HG03378 (cell line): Measurements from ENCODE around the gene FAM98C.
"Not testable (repeated sequence)": the region's sequence is repeated elsewhere in the genome, so short reads cannot be mapped to it uniquely, and the experiment has no call there.

ENCODE experiments used
- ATAC-seq: cut with Tn5 transposase; IDR thresholded peaks from one replicate; pipeline ENCODE4 v1.9.1; 2021; ENCODE audit warnings: mild to moderate bottlenecking, moderate library complexity; ENCODE audit not compliant: unreplicated experiment

FAM98C gene

DNA sequence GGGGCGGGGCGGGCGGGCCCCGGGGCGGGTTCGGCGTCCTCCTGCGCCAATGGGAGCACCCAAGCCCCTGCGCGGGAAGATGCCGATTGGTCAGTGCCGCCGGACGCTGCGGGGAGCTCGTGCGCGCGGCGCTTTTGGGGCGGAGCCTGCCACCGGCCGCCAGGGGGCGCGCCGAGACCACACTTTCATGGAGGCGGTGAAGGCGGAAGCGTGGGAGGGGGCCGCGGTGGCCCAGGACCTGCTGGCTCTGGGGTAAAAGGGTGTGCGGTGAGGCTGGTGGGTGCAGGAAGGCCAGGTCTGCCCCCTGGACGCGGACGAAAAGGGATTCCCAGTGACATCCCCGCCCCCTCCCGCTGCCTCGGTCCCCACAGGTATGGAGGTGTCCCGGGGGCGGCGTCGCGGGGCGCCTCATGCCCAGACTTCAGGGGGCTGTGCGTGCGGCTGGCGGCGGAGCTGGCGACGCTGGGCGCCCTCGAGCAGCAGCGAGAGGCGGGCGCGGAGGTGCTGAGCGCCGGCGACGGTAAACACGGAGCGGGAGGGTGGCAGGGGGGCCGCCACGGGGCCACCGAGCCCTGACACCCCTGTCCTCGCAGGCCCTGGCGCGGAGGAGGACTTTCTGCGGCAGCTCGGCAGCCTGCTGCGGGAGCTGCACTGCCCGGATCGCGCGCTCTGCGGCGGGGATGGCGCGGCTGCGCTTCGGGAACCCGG lies at the start of gene FAM98C:
Gene FAM98C, plus strand, starts transcription at position 127 of the 708 bp plus-strand sequence. Its CDS starts 61 bp downstream, at position 188.
- ATAC-seq, result peak; percentile 89

DNA sequence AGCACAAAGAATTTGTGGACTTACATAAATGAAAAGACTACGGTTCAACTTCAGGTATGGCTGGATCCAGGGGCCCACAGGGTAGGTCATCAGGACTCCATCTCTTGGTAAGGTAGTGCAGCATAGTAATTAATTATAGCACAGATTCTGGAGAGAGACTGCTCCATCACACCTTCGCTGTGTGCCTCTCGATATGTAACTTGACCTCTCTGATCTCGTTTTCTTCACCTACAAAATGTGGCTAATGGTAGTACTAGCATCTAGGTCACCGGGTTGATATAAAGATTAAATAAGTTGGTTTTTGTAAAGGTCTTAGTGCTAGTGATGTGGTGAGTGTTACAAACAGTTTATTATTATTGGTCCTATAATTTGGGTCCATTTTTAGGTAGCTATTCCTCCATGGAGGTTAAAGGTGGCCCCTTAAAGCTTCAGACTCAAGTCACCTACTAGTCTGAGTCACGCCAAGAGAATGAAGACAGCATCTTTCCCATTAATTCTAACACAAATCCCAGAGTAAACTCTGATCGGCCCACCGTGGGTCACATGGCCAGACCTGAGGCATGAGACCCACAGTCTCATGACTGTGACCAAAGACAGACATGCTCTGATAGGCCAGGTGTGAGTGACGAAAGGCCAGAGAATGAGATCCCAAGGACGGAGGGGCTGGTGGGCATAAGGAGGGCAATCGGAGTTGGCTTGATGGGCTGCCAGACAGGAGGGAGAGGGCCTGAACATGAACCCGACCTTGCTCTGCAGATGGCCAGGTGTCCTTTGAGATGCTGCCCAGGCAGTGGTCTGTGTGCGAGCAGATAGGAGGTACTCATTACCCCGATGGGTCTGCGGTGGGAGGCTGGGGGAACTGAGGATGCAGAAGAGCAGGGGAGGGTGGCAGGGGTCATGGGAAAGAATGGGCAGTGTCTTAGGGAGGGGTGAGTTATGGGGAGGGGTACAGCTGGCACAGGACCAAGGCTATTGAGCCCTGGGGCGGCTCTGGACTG lies 46.9 kb upstream of the FAM98C start:
- ATAC-seq, result no peak

DNA sequence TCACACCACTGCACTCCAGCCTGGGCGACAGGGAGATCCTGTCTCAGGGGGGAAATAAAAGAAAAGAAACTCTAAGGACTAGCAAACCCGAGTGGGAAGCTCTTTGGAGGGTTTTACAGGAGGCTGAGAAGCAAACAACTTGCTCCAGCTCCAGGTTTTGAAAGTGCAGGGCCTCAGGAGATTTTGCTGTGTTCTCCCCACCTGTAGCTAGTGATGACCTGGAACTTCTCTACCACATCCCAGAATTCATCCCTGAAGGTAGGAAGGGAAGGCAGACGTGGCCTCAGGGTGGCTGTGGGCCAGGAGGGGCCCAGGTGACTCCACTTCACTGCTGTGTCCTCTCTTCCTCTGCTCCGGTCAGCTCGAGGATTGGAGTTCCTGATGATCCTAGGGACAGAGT lies 44.8 kb upstream of the FAM98C start:
- ATAC-seq, result no peak

DNA sequence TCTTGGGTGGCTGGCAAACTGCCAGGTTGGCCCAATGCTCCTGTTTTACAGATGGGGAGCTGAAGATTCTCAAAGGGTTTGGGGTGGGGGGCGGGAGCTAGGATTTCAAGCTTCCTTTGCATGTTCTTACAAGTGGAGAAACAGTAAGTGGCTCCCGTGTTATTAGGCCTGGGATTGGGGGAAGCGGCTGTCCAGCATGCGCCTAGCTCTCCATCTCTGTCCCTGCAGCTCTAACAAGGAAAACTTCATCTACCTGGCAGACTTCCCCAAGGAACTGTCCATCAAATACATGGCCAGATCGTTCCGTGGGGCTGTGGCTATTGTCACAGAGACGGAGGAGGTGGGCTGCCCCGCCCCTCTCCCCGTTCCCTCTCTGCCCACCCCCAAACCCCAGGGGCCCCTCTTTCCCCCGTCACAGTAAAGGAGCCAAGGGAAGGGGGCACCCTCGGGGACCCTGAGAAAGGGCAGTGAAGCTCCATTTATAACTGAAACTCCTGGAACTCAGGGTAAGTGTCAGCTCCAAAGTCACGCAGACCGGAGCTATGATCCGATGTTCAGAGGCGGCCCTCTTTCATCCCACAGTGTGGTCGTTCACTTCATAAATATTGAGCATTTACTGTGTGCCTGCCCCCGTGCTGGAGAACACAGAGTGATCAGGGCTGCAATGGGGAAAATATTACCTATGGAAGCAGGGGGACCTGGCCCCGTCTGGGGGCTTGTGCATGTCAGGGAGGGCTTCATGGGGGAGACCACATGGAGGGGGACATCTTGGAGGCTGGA lies 43.5 kb upstream of the FAM98C start:
- ATAC-seq, result no peak

DNA sequence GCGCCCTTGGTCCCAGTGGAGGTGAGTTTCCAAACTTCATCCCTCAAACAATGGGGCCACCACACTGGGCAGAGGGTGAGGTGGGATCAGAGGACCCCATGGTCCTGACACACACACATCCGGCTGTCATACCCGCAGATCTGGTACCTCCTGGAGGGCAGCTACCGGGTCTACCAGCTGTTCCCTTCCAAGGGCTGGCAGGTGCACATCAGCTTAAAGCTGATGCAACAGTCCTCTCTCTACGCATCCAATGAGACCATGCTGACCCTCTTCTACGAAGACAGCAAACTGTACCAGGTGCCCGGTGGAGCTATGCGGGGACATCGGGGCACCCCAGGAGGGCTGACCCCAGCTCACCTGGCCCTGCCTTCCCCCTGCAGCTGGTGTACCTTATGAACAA lies 42.5 kb upstream of the FAM98C start:
- ATAC-seq, result no peak

DNA sequence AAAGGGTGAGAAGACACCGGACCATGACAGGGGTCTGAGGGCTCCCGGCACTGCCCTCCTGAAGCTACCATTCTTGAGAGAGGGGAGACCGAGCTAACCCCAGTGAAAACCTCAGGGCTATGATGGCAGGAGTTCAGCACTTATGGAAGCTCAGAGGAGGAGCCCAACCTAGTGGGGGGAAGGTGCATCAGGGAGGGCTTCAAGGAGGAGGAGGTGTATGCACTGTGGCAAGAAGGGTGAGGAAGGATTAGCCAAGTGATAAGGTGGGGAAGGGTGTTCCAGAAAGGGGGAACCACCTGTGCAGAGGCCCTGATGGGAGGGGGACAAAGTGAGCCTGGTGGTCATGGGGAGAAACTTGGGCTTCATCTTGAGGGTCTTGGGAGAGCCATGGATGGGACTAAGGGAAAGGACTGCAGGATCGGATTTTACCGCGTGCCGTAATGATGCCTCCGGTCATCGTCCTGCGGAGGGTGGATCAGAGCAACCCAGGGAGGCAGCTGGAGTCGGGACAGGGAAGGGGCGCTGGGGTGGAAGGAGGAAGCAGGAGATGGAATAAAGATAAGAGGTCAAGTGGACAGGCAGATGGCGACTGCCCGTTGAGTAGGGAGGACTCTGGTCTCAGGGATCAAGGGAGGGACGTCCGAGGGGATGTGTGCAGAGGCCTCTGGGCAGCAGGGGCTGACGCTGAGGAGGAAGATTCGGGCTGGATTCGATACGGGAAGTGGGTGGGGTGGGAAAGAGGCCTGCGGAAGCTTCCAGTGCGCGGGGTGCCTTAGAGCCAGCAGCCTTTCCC lies 41.9 kb upstream of the FAM98C start:
- no peak for ATAC-seq

DNA sequence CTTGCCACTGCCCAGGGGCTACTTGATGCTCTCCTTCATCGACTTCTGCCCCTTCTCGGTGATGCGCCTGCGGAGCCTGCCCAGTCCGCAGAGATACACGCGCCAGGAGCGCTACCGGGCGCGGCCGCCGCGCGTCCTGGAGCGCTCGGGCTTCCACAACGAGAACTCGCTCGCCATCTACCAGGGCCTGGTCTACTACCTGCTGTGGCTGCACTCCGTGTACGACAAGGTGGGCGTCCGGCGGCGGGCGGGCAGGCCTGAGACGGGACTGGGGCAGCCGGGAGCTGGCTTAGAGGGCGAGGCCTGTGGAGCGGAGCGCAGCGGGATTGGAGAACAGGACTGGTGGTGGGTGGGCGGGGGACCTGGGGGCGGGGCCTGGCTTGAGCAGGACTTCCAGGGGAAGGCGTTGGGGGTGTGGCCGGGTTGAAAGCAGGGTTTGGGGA lies 41.2 kb upstream of the FAM98C start:
- no peak for ATAC-seq

DNA sequence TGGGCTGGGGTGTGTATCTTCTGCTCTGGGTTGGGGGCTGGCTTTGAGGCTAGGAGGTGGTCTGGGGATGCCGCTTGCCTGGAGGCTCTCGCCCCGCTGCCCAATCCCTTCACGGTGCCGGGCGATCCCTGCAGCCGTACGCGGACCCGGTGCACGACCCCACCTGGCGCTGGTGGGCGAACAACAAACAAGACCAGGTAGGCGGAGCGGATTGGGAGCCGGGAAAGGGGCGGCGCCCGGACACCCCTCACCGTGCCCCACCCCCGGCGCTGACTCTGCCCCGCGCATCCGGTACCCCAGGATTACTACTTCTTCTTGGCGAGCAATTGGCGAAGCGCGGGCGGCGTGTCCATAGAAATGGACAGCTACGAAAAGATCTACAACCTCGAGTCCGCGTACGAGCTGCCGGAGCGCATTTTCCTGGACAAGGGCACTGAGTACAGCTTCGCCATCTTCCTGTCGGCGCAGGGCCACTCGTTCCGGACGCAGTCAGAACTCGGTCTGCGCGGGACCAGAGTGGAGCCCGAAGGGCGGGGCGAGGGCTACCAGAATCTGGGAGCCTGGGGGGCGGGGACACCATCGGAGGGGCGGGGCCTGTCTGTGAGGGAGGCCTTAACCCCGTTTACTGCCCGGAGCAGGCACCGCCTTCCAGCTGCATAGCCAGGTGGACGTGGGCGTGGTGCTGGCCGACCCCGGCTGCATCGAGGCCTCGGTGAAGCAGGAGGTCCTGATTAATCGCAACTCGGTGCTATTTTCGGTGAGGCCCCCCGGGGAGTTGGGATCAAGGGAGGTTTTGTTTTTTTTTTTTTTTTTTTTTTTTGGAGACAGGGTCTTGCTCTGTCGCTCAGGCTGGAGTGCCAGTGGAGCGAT lies 40.6 kb upstream of the FAM98C start:
- ATAC-seq, result no peak

DNA sequence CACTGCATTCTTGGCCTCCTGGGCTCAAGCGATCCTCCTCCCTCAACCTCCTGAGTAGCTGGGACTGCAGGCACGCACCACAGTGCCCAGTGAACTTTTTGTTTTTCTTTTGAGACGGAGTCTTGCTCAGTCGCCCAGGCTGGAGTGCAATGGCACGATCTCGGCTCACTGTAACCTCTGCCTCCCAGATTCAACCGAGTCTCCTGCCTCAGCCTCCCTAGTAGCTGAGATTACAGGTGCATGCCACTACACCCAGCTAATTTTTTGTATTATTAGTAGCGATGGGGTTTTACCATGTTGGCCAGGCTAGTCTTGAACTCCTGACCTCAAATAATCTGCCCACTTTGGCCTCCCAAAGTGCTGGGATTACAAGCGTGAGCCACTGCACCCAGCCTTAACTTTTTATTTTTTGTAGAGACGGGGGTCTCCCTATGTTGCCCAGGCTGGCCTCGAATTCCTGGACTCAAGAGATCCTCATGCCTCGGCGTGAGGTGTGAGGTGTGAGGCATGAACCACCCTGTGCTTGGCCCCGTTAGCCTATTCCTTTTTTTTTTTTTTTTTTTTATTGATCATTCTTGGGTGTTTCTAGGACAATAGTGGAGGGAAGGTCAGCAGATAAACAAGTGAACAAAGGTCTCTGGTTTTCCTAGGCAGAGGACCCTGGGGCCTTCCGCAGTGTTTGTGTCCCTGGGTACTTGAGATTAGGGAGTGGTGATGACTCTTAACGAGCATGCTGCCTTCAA lies 39.8 kb upstream of the FAM98C start:
- ATAC-seq, result not testable (repeated sequence)

DNA sequence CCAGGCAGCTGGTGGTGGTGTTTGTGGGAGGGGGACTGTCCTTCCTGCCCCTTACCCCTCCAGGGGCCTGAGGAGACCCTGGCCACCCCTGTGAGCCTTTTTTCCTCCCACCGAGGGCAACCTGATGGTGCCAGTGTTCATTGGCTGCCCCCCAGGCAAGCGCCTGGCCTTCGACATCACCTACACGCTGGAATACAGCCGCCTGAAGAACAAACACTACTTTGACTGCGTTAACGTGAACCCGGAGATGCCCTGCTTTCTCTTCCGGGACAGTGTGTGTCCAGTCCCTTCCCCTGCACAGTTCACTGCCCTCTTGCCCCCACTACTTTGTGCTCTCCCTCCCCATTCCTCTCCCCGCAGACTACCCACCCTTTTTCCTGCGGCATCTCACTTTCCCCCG lies 35.9 kb upstream of the FAM98C start:
- ATAC-seq, result no peak

DNA sequence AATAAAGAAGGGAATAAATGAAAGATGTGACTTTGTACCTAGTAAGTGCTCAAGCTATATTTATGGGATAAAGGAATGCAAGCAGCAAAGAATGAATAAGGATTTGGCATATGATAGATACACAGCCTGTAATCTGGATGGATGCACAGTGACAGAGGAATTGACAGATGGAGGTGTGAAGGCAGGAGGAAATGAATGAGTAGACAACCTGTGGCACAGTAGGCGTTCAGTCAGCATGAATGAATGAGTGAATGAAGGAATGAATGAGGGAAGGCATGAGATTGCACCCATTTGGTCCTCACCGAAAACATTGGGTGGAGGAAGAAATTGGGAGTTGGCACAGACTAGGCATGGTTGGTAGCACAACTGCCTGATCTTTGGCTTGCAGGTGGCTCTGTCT lies 33.3 kb upstream of the FAM98C start:
- ATAC-seq, result no peak

DNA sequence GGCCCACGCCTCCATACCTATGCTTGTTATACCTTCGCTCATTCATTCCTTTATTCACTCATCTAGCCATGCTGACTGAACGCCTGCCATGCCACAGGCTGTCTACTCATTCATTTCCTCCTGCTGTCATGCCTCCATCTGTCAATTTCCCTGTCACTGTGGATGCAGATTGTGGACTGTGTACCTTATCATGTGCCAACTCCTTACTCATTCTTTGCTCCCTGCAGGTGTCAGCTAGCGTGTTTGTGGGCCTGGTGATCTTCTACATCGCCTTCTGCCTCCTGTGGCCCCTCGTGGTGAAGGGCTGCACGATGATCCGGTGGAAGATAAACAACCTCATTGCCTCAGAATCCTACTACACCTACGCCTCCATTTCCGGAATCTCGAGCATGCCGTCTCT lies 32.6 kb upstream of the FAM98C start:
- ATAC-seq, result no peak

DNA sequence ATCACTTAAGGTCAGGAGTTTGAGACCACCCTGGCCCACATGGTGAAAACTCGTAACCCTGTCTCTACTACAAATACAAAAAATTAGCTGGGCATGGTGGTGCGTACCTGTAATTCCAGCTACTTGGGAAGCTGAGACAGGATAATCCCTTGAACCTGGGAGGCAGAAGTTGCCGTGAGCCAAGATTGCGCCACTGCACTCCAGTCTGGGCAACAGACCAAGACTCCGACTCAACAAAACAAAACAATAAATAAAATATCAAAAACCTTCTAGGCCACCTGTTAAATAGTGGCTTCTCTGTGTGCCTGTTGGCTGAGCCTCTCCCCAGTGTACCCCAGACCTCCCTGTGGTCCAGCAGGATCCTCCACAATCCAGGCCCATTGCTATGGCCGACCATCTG lies 31.8 kb upstream of the FAM98C start:
- no peak for ATAC-seq

DNA sequence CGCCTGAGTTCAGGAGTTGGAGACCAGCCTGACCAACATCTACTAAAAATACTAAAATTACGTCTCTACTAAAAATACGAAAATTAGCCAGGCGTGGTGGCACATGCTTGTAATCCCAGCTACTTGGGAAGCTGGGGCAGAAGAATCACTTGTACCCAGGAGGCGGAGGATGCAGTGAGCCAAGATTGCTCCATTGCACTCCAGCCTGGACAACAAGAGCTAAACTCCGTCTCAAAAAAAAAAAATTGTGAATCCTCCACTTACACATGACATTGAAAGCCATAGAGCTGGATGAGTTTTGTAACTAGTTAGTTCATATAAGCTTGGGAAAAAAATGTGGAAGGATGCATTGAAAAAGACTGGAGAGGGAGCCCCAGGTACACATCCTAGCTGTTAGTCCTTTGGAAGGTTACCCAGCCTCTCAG lies 29.0 kb upstream of the FAM98C start:
- ATAC-seq, result no peak

DNA sequence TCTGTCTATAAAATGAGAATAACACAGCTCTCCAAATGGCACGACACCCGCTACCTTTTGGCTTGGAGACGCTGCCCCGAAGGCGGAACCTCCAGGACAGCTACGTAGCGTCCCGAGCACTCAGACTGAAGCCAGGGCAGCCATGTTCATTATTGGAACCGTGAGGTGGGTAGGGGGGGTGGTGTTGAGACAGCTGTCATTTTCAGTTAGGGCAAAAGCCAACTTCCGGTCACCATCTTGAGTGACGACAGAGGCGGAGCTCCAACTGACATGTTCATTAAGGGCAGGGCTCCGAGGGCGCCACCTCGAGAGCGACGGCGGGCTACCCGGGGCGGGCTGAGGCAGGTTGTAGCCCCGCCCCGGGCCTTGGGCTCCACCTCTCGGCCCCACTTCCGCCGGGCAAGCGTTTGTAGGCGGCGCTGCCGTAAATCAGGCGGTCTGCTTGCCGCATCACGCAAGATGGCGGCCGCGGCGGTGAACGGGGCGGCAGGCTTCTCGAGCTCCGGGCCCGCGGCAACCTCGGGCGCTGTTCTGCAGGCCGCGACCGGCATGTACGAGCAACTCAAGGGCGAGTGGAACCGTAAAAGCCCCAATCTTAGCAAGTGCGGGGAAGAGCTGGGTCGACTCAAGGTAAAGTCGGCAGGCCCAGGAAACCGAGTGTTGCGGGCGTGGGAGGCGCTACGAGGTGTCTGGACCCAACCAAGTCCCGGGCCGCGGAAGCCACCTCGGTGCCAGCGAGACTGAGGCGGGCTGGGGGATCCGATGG lies 28.4 kb upstream of the FAM98C start, which contains the start of gene PSMD8:
Gene PSMD8, plus strand, starts transcription at position 240 of the 766 bp plus-strand sequence. Its CDS starts 31 bp downstream, at position 271.
- ATAC-seq, result peak; percentile 83

DNA sequence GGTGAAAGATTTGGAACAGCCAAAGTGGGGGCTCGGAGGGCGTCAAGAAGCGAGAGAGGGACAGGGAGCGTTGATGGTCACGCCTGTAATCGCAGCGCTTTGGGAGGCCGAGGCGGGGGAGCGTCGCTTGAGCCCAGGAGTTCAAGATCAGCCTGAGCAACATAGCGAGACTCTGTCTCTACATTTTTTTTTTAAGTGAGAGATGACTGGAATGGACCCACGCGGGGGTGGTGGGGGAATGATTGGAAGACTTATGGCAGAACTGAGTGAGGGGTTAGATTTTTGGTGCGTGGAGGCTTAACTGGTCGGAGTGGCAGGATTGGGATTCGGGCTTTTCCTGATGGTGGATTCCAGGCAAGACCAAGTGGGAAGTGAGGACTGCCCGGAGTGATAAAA lies 27.8 kb upstream of the FAM98C start:
- ATAC-seq, result no peak

DNA sequence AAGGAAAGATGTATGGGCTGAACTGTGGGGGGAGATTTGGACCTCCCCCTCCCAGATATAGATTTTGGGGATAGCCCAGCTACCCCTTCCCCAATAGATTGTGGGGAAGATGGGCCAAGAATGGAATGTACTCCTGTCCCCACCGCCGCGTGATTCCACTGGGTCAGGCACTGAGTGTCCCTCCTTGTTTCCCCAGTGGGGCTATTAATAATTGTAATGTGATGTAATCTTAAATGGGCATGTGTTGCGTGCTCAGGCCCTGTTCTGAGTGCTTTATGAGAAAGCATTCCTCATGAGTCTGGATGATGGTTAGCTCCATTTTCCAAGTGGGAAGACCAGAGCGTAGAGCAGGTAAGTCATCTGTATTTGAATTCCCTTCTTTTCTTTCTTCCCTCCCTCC lies 27.1 kb upstream of the FAM98C start:
- no peak for ATAC-seq

DNA sequence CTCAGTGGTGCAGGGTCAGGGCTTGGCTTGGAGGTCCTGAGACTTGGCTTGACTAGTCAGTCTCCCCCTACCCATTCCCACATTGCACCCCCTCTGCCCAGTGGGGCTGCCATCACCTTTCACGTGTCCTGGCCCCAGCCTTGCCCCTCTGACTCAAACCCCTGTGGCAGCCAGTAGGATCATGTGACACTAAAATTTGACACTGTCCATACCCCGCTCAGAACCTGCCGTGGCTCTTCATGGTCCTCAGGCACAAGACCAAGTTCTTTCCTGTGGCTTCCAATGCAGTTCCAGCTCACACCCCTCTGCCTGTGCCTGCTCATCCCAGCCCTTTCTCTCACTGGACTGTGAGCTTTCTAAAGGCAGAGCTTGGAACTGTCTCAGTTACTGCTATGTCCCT lies 26.3 kb upstream of the FAM98C start:
- ATAC-seq, result no peak
